GM21619 (cell line): Measurements from ENCODE around the gene SPTLC3.

Experiments
- ATAC-seq: cut with Tn5 transposase; IDR thresholded peaks from one replicate; pipeline ENCODE4 v1.9.1; 2021; ENCODE audit not compliant: unreplicated experiment

Gene SPTLC3

GRCh38 chr20:13130061-13130706, 121.4 kb downstream of the SPTLC3 start:
- no peak for ATAC-seq

GRCh38 chr20:13130707-13131103, 121.9 kb downstream of the SPTLC3 start:
- ATAC-seq = no peak

- no peak for ATAC-seq
Measured at GRCh38 chr20:13131688-13132087, 122.9 kb downstream of the SPTLC3 start.

GRCh38 chr20:13139459-13140150, 130.8 kb downstream of the SPTLC3 start:
- ATAC-seq = no peak

- ATAC-seq = no peak
Measured at GRCh38 chr20:13140201-13140600, 131.4 kb downstream of the SPTLC3 start.

GRCh38 chr20:13140775-13141174, 132.0 kb downstream of the SPTLC3 start:
- no peak for ATAC-seq

GRCh38 chr20:13141546-13141945, 132.8 kb downstream of the SPTLC3 start:
- ATAC-seq = no peak

GRCh38 chr20:13142143-13142542, 133.4 kb downstream of the SPTLC3 start:
- no peak for ATAC-seq

GRCh38 chr20:13147071-13147963, 138.5 kb downstream of the SPTLC3 start:
- ATAC-seq = no peak

GRCh38 chr20:13147971-13148370, 139.2 kb downstream of the SPTLC3 start:
- ATAC-seq = no peak

GRCh38 chr20:13148402-13148801, 139.6 kb downstream of the SPTLC3 start:
- no peak for ATAC-seq

- no peak for ATAC-seq
Measured at GRCh38 chr20:13148961-13149360, 140.2 kb downstream of the SPTLC3 start.

GRCh38 chr20:13149371-13150105, 140.8 kb downstream of the SPTLC3 start:
- no peak for ATAC-seq

GRCh38 chr20:13158369-13158768, 149.6 kb downstream of the SPTLC3 start:
- no peak for ATAC-seq

- ATAC-seq = no peak
Measured at GRCh38 chr20:13159889-13160288, 151.1 kb downstream of the SPTLC3 start.

- no peak for ATAC-seq
Measured at GRCh38 chr20:13165203-13165602, 156.4 kb downstream of the SPTLC3 start.

- no peak for ATAC-seq
Measured at GRCh38 chr20:13166011-13166410, 157.2 kb downstream of the SPTLC3 start.

- ATAC-seq = no peak
Measured at GRCh38 chr20:13166437-13166836, 157.7 kb downstream of the SPTLC3 start.

- ATAC-seq = no peak
Measured at GRCh38 chr20:13169086-13169485, 160.3 kb downstream of the SPTLC3 start.

GRCh38 chr20:13170771-13171170, 162.0 kb downstream of the SPTLC3 start:
- ATAC-seq = no peak

- no peak for ATAC-seq
Measured at GRCh38 chr20:13173201-13173600, 164.4 kb downstream of the SPTLC3 start.
